VCaP (cell line): ENCODE data around the gene C6orf89.

Source experiments
- H3K27ac ChIP-seq: fragments of 450-650 bp; 2 replicates; pipeline ENCODE4 v1.5.1; 2017
- TF ChIP-seq, protein P1 (sequence below): fragments of 450-650 bp; conservative IDR thresholded peaks from 2 replicates; pipeline ENCODE4 v1.5.1; 2017; ENCODE audit warnings: mild to moderate bottlenecking, moderate library complexity

The C6orf89 gene

DNA sequence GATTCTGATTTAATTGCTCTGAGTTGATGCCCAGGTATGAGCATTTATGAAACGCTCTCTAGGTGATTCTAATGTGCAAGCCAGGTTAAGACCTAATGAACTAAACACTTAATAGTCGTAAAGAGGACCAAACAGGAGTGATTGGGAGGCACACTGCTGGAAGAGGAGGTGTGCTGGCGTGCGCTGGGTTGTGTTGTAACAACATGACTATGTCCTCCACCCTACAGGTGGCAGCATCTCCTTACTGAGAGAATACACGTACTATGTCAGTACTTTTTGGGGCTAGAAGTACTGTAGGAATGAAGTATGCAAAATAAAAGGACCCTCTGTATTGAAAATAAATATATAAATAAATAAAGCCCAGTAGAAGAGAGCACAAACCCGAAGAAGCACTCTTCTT lies 11.9 kb downstream of the C6orf89 start:
- H3K27ac ChIP-seq, result no peak overlapping the region
- TF ChIP-seq, protein P1, sequence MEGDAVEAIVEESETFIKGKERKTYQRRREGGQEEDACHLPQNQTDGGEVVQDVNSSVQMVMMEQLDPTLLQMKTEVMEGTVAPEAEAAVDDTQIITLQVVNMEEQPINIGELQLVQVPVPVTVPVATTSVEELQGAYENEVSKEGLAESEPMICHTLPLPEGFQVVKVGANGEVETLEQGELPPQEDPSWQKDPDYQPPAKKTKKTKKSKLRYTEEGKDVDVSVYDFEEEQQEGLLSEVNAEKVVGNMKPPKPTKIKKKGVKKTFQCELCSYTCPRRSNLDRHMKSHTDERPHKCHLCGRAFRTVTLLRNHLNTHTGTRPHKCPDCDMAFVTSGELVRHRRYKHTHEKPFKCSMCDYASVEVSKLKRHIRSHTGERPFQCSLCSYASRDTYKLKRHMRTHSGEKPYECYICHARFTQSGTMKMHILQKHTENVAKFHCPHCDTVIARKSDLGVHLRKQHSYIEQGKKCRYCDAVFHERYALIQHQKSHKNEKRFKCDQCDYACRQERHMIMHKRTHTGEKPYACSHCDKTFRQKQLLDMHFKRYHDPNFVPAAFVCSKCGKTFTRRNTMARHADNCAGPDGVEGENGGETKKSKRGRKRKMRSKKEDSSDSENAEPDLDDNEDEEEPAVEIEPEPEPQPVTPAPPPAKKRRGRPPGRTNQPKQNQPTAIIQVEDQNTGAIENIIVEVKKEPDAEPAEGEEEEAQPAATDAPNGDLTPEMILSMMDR, result peak; percentile 59

DNA sequence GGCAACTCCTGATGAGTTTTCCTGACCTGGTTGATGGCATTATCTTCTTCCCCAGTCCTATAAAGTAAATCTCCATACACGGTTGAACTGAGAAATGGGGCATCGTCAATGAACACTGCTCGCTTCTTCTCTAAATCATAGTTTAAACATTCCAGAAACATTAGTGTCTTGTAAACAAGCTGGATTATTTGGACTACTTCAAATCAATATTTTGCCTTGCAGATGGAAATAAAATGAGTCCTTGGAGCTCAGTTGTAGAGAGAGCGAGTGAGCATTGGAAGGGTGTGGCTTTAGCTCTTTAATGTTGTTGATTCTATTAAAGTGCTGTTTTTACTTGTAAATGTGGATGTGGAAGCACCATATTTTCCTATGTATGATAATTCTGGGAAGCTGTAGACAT lies 18.4 kb downstream of the C6orf89 start:
- H3K27ac ChIP-seq, result no peak overlapping the region
- TF ChIP-seq, protein P1, result no peak

DNA sequence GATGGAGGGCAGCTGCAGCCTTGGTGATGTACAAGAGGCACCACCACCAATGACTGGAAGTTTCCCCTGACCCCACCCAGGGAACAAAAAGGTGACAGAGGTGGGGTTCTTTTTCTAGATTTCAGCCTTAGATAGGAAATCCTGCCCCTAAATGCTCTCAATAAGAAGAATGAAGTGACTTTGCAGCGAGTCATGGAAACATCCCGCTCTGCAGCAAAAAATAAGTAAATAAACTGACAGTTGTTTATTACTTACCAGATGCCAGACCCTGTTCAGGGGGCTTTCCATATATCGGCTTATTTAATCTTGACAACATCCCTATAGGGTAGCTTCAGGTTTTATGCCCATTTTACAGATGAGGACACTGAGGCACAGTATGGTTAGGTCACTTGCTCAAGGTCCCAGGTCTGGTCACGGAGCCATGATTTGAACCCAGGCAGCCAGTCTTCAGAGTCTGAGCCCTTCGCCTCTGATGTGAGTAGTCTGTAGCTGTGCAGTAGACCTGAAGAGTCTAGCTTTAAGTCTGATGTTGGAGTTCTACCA lies 19.2 kb downstream of the C6orf89 start:
- no peak overlapping the region for H3K27ac ChIP-seq
- TF ChIP-seq, protein P1, result no peak

DNA sequence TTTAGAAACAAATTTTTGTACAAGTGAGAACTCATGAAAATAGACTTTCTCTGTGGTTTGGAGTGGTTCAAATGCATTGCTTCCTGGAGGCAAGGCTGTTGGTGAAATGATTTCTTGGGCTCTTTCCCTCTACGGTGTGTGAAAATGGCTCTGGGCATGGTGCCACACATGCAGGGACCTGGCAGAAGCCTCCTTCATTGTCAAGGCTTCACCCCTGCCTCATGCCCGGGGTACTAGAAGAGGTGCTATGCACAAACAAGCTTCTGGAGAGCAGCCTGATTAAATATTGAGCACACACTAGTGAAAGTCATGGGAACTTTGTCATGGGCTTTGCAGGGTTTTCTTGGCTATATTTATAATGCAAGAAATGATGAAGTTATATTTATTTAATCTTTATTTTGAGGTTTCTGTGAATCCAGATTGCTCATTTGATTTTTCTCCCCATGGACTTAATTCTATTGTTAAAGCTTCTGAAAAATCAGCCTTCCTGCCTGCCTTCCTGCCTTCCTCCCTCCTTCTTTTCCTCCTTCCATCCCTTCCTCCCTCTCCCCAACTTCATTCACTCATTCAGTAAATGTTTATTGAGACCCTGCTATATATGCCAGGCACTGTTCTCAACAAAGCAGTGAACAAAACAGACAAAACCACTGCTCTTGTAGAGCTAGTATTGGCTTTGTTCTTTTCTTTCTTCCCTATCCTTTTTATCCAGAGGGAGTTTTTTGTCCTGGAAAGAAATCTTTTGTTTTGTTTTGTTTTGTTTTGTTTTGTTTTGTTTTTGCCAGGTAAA lies 21.0 kb downstream of the C6orf89 start:
- peak overlapping the region; percentile 69 for H3K27ac ChIP-seq
- TF ChIP-seq, protein P1, result no peak

DNA sequence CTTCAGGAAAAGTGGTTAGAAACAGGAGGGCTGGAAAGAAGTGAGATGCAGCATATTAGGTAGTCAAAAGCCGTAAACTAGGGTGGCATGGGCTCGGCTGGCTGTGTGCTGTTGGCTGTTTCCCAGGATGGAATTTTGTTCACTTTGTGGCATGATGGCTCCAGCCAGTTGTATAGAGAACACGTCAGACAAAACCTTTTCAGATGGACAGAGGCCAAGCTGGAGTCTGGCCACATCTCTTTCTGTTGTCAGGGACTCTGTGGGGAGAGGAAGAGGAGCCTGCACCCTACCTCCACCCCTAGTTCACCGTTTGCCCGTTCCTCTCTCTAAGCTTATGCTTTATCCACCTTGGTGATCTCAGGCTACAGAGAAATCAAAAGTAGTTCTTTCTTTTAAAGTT lies 22.0 kb downstream of the C6orf89 start:
- TF ChIP-seq, protein P1, result no peak
- H3K27ac ChIP-seq, result peak overlapping the region; percentile 69

DNA sequence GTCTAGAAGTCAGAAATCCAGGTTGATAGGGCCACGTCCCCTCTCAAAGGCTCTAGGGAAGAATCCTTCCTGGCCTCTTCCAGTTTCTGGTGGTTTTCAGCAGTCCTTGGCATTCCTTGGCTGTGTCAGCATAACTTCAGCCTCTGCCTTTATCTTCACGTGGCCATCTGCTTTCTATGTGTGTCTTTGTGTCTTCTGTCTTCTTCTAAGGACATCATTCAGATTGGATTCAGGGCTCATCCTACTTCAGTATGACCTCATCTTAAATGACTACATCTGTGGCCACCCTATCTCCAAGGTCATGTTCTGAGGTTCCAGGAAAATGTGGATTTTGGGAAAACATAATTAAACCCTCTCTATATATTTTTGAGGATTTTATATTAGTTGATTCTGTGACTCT lies 23.0 kb downstream of the C6orf89 start:
- H3K27ac ChIP-seq, result peak overlapping the region; percentile 69; the same call in 1 of the 2 replicates
- TF ChIP-seq, protein P1, result no peak

DNA sequence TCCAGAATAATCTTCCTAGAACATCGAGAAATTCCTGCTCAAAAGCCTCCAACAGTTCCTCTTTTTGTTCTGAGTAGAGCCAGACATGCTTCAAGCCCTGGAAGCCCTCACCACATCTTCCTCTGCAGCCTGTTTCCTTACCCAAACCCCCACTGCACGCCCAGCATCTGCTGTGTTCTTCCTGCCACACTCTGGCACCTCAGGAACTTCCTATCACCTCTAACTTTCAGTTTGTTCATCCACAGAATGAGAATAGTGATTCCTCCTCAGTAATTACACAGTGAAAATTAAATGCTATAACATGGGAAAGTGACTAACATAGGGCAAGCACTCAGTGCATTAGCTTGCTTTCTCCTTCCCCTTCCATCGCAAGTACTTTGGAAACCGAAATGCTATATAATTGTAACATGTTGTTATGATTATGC lies 26.3 kb downstream of the C6orf89 start:
- H3K27ac ChIP-seq, result peak overlapping the region; percentile 81

More for the DNA sequence above, 26.3 kb downstream of the C6orf89 start:
- TF ChIP-seq, protein P1, result no peak
